DMS153 treated with DMSO at 0.1 percent for 48 hours (cell line): ENCODE measurements around the gene CEP83.
"Not testable (repeated sequence)": the region's sequence is repeated elsewhere in the genome, so short reads cannot be mapped to it uniquely, and the experiment has no call there.

ENCODE experiments used
- DNase-seq: peaks from one replicate; lab custom pipeline; 2025; ENCODE audit not compliant: unreplicated experiment; lab: John Stamatoyannopoulos, UW

Gene CEP83

DNA sequence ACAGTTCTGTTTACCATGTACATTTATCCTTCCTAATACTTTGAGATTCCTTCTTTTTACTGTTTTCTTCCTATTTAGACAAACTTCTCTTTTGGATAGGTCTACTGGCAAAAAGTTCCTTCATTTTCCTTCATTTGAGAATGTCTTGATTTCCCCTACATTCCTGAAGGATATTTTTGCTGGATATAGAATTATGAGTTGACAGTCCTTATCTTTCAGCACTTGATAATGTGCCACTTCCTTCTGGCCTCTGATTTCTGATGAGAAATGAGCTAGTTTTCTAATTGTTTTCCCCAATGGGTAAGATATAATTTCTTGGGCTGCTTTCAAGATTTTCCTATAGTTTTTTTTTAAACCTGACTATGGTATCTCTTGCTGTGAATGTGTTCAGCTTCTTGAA lies 75.6 kb downstream of the CEP83 start:
- DNase-seq: no peak

DNA sequence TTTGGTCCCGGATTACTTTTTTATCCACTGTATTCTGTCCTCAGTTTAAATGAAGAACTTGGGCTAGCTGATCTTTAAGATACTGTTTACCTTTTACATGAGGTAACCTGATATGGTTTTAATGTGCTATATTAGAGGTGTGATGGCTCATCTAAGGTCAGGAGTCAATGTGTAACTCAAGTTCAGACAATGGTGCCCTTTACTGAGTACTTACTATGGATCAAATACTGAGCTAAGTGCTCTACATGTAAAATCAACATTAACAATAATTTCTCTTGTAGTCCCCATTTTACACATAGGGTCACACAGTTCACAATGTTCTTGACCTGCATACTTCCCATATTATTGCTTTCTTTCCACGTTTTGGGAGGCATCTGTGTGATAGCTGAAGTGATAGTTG lies 79.2 kb downstream of the CEP83 start:
- DNase-seq: peak; percentile 4

DNA sequence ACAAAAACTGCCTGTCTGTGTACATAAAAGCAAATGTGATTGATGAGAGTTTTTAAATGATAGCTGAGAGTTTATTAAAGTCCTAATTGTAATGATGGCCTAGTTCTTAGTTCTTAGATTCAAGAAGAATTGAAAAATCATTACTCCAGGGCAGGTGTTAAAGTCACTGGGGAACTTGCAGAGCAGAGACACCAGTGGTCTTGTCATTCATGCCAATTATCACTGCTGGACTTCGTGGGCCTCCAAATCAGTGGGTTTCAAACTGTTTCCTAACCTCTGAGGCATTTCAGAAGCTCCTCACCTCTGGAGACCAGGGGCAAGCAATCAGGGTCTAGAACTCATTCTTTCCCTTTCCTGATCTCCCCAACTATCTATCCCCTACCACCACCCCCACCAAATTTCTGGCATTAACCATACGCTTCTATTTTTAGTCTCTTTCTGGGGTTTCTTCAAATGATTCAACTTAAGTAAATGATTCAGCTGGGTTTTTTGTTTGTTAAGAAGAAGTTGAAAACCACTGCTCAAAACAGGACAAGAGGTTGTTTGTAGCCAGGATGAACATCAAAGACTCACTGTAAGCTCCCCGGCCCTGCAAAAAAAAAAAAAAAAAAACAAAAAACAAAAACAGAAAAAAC lies 80.1 kb downstream of the CEP83 start:
- DNase-seq: no peak

DNA sequence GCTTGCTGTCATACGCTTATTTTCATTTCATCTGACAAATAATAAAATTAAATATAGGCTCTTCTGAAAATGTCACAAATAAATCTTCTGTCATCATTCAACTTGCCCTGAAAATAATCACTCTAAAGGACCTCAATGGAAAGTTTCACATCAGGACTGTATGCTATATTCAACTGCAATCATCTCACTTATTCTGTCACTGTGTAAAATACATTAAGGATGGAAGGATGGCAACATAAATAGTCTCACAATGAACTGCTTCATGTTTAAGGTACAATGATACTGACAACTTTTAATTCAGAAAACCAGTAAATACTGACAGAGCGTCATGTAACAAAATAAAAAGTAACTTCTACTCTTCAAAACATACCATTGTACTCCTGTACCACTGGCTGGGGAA lies 82.1 kb downstream of the CEP83 start:
- no peak for DNase-seq

DNA sequence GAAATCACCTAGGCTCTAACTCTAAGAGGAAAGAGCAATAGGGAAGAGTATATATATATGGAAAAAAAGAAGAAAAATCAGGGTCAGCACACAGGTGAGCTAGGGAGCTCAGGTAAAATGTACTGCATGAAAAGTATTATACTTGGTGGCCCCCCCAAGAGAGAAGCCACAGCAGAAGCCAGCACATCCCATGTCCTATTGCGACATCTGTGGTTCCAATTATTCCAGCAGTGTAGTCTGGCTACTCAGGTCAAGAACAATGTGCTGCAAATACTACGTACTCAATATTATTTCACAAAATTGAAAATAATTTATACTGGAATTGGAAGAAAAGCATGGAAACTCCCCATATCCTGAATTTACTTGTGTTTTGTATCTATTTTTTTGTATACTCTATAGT lies 85.5 kb downstream of the CEP83 start:
- DNase-seq: no peak

DNA sequence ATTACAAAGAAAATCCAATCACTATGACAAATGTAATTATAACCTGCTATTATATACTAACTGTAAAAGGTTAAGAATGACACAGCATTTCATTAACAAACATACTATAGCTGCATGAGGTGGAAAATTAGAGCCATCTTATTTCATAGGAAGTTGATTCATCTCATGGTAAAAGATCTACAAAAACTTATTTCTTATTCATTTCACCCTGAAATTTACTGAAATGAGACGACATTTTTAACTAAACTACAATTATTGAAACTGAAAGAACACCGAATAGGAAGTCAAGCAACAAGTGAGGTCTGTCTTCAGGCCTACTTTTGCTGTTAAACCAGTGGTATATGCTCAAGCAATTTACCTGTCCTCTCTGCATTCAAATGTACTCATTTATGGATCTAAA lies 87.2 kb downstream of the CEP83 start:
- DNase-seq: no peak

DNA sequence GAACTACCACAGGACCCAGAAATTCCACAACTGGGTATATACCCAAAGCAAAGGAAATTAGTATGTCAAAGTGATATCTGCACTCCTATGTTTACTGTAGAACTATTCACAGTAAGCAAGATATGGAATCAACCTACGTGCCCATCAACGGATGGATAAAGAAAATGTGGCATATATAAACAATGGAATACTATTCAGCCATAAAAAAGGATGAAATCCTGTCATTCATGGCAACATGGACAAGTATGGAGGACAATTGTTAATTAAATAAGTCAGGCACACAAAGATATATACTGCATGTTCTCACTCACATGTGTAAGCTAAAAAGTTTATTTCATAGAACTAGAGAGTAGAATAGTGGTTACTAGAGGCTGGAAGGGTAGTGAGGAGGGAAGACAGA lies 97.0 kb downstream of the CEP83 start:
- no peak for DNase-seq

DNA sequence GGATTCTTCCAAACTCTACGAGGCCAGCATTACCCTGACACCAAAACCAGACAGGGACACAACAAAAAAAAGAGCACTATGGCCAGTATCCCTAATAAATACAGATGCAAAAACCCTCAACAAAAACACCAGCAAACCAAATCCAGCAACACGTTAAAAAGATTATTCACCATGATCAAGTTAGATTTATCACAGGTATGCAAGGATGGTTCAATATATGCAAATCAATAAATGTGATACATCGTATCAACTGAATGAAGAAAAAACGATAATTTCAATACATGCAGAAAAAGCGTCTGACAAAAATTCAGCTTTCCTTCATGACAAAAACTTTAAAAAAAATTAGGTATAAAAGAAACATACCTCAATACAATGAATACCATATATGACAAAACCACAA lies 99.9 kb downstream of the CEP83 start:
- DNase-seq: no peak

DNA sequence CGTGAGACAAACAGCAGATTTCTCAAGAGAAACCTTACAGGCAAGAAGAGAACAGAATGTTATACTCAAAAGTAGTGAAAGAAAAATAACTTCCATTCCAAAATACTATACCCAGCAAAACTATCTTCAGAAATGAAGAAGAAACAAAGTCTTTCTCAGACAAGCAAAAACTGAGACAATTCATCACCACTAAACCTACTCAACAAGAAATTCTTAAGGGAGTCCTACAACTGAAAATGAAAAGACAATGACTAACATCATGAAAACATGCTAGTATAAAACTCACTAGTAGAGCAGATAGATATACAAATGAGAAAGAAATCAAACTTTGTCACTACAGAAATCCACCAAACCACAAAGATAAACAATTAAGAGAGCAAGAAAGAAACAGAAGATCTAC lies 106.5 kb downstream of the CEP83 start:
- DNase-seq: no peak

DNA sequence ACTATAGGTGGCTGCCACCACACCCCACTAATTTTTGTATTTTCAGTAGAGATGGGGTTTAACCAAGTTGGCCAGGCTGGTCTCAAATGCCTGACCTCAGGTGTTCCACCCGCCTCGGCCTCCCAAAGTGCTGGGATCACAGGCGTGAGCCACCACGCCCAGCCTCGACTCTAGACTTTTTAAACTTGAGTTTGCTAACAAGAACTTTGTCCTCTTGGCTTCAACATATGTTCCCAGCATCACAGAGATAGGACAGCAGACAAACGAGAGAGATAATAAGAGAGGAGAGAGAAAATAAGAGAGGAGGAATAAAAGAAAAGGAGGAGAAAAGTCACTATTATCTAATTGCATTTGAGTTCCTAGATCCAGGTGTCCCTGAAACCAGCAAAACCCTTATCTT lies 119.1 kb downstream of the CEP83 start:
- no peak for DNase-seq

DNA sequence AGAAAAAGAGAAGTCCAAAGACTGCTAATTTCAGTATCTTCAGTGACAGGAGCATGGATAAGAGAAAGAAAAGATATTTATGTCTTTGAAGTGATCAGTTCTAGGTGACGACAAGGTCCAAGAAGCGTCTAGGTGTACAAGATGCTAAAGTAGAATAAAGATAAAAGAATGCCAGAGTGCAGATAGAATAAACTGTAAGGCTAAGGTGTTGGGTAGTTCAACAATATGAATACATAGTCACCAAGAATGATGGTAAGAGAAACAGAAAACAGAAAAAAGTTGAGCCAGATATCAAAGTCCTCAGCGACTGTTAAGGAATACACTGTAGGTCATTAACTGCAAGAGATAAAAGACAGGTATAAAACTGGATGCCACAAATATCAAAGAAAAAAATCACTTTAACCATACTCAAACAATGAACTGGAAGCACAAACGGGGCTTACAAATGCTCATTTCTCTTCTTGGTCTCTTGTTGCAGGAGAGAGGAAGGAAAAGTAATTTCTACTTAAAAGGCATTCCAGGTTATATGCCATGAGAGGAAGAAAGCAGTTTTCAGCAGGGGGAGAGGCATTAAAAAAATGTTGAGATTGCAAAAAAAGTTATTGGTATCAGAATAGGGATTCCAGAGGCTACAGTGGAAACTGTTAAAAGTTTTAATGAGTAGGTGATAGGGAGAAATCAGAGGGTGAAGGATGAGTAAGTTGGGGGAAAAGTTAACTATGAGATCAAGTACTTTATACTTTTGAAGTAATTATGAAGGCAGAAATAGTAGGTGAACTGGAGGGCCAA lies 121.5 kb downstream of the CEP83 start:
- no peak for DNase-seq

DNA sequence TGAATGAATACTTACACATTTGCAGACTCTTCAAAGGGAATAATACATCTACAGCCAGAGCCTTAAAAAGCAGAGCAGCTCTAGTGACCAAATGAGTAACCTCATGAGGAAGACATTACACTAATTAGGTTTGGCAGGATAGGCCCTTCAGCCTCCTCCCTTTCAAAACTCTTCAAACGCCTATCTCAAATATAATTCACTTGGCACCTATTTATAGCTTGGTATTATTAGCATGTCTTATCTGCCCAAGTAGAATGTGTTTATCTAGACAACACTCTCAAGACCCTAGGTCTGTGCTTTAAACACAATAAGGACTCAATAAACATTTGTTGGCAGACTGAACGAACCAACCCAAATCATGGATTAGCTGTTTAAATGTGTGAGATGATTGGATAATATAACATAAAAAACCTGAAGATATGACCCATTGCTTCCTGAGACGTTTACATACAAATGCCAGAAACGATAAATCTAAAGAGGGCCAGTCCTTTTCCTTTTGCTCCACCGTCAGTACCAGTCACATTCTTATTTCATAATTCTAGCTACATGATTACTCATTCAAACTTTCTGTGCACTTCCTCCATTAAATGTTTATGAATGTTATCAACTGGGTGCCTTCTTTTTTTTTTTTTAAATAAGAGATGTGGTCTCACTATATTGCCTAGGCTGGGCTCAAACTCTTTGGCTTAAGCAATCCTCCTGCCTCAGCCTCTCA lies 123.3 kb downstream of the CEP83 start:
- DNase-seq: no peak

DNA sequence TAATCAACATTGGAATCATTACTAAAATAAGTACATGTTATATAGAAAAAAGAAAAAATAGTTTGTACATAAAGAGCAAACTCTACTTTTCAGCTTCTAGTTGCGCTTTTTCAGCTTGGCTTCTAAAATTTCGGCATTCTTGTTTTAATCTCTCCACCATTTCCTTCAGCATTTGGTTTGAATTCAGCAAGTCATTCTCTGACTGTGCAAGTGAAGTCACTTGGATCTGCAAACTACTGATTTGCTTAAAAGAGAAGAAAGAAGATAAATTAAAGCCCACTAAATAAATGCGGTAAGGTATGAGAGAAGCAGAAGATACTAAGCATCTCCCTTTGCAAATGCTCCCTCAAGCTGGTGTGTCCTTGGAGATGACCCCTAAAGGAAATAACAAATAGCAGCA lies 126.3 kb downstream of the CEP83 start:
- DNase-seq: no peak

DNA sequence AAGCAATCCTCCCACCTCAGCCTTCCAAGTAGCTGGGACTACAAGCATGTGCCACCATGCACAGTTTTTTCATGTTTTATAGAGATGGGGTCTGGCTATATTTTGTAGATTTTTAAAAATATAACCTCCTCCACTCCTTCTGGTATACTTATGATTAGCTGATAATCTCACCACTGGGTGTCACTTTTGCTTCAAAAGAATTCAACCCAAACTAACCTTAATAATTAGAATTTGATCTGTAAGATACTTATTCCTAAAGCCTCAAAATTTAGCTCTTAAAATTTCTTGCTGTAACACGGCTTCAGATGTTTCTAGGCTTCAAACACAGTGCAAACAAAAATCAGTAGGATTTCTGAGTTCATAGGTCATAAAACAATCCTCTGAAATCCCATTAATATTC lies 130.3 kb downstream of the CEP83 start:
- no peak for DNase-seq

DNA sequence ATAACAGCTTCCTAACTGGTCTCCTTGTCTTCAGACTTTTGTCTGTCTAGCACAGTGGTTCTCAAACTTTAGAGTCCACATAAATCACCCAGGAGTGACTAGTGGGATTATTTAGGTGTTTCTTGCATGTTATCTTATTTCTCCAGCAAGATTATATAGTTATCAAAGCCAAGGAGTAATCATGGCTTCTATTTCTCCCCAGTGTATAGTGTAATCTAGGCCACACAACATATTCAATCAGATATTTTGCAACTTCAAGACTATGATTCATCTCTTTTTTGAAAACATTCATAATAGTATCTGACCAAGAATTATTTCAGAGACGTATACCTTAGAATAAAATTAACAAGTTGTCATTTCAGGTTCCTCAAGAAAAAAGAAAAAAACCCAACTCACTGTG lies 131.9 kb downstream of the CEP83 start:
- DNase-seq: no peak

DNA sequence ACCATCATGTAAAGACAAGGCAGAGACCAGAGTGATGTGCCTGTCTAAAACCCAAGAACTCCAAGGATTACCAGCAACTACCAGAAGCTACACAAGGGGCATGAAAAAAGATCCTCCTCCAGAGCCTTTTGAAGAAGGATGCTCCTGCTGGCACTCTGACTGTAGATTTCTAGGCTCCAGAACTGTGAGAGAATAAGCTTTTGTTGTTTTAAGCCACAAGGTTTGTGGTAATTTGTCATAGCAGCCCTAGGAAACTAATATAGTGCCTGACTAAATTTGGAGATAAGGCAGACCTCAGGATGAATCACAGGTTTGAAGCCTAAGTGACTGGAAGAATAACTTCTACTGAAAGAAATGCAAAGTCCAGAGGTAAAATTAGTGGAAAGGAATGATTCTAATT lies 132.9 kb downstream of the CEP83 start:
- DNase-seq: no peak

DNA sequence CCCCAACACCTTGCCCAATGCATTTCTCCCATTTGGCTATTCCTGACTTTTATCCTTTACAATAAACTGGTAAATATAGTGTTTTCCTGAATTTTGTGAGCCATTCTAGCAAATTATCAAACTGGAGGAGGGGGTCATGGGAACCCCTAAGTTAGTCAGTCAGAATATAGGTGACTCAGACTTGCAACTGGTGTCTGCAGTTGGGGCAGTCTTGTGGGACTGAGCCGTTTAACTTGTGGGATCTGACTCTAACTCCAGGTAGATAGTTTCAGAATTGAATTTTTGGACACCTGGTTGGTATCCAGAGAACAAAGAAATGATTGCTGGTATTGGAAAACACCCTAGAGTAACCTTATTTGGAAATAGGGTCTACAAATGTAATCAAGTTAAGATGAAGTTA lies 133.4 kb downstream of the CEP83 start:
- DNase-seq: no peak

DNA sequence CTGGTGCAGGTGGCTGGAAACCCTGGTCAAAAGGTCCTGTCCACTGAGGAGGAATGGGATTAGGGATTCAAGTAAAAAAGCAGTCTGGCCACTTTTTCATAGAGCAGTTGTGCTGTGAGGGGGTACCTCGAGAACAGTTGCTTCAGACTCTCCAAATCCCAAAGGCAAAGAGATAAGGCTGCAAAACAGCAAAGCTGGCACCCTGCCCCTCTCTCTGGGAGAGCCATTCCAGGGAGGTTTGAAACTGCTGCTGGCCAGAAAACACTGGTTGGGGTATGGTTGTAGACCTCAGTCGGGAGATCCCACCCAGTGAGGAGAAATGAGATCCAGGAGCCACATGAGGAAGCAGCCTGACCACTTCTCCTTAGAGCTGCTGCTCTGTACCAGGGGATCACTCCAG lies 137.3 kb downstream of the CEP83 start:
- no peak for DNase-seq

DNA sequence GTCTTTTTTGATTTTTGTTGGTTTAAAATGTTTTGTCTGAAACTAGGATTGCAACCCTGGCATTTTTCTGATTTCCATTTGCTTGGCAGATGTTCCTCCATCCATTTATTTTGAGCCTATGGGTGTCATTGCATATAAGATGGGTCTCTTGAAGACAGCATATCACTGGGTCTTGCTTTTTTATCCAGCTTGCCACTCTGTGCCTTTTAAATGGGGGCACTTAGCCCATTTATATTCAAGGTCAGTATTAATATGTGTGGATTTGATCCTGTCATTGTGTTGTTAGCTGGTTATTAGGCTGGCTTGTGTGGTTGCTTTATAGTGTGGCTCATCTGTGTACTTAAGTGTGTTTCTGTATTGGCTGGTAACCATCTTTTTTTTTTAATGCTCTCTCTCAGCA lies 139.6 kb downstream of the CEP83 start:
- DNase-seq: no peak

DNA sequence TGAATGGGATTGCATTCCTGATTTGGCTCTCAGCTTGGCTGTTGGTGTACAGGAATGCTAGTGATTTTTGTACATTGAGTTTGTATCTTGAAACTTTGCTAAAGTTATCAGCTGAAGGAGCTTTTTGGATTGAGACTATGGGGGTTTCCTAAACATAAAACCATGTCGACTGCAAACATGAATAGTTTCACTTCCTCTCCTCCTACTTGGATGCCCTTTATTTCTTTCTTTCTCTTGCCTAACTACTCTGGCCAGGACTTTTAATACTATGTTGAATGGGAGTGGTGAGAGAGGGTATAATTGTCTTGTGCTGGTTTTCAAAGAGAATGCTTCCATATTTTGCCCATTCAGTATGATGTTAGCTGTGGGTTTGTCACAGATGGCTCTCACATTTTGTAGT lies 141.5 kb downstream of the CEP83 start:
- DNase-seq: no peak

DNA sequence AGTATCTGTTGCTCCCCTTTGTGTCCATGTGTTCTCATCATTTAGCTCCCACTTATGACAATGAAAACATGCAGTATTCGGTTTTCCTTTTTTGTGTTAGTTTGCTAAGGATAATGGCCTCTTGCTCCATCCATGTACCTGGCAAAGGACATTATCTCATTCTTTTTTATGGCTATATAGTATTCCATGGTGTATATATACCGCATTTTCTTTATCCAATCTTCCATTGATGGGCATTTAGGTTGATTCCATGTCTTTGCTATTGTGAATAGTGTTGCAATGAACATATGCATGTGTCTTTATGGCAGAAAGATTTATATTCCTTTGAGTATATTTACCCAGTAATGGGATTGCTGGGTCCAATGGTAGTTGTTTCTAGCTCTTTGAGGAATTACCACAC lies 143.1 kb downstream of the CEP83 start:
- not testable (repeated sequence) for DNase-seq

DNA sequence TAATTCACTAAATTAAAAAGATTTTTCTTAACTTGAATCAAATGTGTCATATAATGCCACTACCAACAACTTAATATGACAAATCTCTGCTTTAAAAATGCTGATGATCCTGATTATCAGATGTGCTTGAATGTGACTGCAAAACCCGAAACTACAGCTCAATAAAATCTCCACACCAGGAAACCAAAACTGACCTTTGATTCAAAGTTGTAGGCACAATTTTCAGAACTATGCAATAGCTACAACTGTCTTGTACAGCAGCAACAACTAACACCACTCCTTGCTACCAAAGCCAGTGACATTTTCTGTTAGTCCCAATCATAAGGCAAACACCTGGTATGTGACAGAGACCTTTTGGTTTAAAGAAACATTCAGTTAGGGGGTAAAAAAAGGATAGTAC lies 147.3 kb downstream of the CEP83 start:
- no peak for DNase-seq
